ENCODE data around the gene CPHXL2. TPM values are rescaled to one million over a fixed set of nuclear protein-coding genes. Genes with fewer than 3 reads are reported as not detected.

The CPHXL2 gene
- total RNA-seq, 2 donors from 2014 or later, result not detected

DNA sequence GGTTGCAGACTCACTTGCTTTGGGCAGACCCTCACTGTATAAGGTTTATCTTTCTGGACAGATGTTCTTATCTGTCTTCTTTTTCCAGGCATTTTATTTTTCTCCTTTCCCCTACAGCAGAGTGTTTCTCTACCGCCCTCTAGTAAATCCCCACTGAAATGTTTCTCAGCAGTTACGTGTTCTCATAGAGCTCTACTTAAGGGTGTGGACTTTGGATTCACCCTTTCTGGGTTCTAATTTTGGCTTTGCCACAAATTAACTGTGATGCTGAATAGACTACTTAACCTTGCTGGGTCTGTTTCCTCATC lies 55.7 kb downstream of the CPHXL2 start:
- Histone ChIP-seq H3K4me1 (replicated peaks) (peaks cover 6% of the 10 kb centered on the region), H3K9me3 (no peaks in the 10 kb centered on the region), H3K36me3 (no peaks in the 10 kb centered on the region), H3K27ac (no peak overlapping the region), H3K27me3 (replicated peaks; ENCODE audit: insufficient read depth) (no peaks in the 10 kb centered on the region), H3K4me3 (no peak overlapping the region)
- DNase-seq (ENCODE audit: low spot score), result no peak
- WGBS, result 21% methylated on average over 2 of the region's 2 CpGs
- intact Hi-C loops (cut with DNase I), result loop anchor here (10.0 kb wide), 2 partner anchors 106 to 146 kb away; no protein-coding TSS in a partner anchor
- TF ChIP-seq, protein P1, sequence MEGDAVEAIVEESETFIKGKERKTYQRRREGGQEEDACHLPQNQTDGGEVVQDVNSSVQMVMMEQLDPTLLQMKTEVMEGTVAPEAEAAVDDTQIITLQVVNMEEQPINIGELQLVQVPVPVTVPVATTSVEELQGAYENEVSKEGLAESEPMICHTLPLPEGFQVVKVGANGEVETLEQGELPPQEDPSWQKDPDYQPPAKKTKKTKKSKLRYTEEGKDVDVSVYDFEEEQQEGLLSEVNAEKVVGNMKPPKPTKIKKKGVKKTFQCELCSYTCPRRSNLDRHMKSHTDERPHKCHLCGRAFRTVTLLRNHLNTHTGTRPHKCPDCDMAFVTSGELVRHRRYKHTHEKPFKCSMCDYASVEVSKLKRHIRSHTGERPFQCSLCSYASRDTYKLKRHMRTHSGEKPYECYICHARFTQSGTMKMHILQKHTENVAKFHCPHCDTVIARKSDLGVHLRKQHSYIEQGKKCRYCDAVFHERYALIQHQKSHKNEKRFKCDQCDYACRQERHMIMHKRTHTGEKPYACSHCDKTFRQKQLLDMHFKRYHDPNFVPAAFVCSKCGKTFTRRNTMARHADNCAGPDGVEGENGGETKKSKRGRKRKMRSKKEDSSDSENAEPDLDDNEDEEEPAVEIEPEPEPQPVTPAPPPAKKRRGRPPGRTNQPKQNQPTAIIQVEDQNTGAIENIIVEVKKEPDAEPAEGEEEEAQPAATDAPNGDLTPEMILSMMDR (IDR thresholded peaks at IDR 0.05), result peak in 1 of 4 experiments; percentile 18
- no peak for TF ChIP-seq POLR2AphosphoS5 (IDR thresholded peaks at IDR 0.05)
- no peak for TF ChIP-seq POLR2A (IDR thresholded peaks at IDR 0.05)

DNA sequence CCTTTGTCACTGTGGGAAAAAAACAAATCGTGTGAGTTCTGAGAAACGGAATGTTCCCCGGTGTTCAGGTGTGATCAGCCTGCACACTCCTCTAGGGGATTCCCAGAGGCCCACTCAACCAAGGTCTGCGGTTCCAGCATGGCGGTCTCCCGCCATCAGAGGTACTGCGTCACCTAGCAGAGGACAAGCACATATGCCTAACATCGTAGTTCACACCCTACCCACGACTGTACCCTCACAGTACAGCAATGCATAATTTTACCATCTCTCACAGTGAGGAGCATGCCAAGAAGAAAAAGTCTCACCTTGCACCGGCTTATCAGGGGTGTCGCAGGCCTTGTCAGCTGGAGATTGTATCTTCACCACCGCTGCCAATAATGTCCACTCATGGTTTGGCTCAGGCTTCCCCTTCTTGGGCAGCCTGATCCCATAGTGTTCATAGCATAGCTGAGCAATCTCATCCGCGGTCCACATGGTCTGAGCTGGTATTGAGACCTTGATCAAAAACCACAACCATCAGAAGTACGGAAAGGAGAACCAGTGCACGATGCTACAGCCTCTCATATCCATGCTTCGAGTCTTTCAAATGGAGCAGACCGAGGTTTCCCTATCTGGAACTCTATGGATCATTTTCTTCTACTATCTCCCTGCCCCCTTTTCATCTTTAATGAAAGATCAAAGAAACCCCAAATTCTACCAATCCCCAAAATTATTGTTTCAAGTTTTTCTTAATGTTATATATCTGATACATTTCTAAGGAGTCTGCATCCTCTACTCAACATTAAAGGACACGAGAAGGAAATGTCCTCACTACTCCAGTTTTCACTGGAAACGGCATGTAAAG lies 56.3 kb downstream of the CPHXL2 start:
- DNase-seq (ENCODE audit: low spot score), result no peak
- no peak overlapping the region for H3K4me3 ChIP-seq
- 89% methylated on average over 20 of the region's 20 CpGs for WGBS
- no peaks in the 10 kb centered on the region for H3K27me3 ChIP-seq (replicated peaks; ENCODE audit: insufficient read depth)
- TF ChIP-seq POLR2A (IDR thresholded peaks at IDR 0.05), result no peak
- intact Hi-C loops (cut with DNase I), result loop anchor here (10.0 kb wide), 2 partner anchors 106 to 146 kb away; no protein-coding TSS in a partner anchor
- H3K27ac ChIP-seq, result no peak overlapping the region
- peaks cover 6% of the 10 kb centered on the region for H3K4me1 ChIP-seq (replicated peaks)
- H3K36me3 ChIP-seq, result no peaks in the 10 kb centered on the region
- H3K9me3 ChIP-seq, result no peaks in the 10 kb centered on the region

DNA sequence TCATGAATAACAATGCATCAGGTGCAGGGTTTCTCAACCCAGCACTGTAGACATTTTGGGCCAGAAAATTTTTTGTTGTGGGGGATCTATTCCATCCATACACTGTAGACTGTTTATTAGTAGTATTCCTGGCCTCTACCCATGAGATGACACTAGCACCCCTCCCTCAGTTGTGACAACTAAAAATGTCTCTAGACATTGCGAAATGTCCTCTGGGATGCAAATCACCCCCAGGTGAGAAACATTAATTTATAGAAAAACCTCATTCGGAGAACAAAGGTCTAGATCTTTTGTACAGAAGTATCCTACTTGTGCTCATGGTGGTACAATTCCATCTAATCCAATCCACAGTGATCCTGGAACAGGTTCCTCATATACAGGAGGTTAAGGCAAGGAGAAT lies 58.0 kb downstream of the CPHXL2 start:
- H3K36me3 ChIP-seq, result no peaks in the 10 kb centered on the region
- no peak overlapping the region for H3K27ac ChIP-seq
- no peak overlapping the region for H3K4me3 ChIP-seq
- no peaks in the 10 kb centered on the region for H3K9me3 ChIP-seq
- no peak for DNase-seq (ENCODE audit: low spot score)
- H3K27me3 ChIP-seq (replicated peaks; ENCODE audit: insufficient read depth), result no peaks in the 10 kb centered on the region
- 95% methylated on average over 2 of the region's 2 CpGs for WGBS
- H3K4me1 ChIP-seq (replicated peaks), result peaks cover 6% of the 10 kb centered on the region
- intact Hi-C loops (cut with DNase I), result no loop called here
- TF ChIP-seq POLR2A (IDR thresholded peaks at IDR 0.05), result no peak
- TF ChIP-seq, protein P1 (IDR thresholded peaks at IDR 0.05), result no peak
- TF ChIP-seq POLR2AphosphoS5 (IDR thresholded peaks at IDR 0.05), result no peak

DNA sequence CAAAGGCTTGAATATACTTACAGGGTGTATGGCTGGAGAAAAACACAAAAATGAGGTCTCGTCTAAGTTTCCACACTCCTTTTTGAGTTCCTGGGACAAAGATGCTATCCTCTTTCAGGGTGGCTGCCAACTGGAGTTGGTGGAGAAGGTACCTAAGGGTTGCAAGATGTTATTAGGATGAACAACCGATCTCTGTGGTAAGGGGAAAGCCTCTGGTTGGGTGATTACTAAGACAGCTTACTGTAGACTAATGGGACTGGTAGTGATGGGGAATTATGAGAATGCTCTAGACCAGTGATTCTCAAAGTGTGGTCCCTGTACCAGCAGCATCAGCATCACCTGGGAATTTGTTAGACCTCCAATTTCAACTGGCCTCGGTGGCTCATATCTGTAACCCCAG lies 59.7 kb downstream of the CPHXL2 start:
- no peak overlapping the region for H3K4me3 ChIP-seq
- H3K4me1 ChIP-seq (replicated peaks), result peaks cover 4% of the 10 kb centered on the region
- peaks cover 3 to 4% of the 10 kb centered on the region in 2 donors for H3K36me3 ChIP-seq
- H3K27me3 ChIP-seq (replicated peaks; ENCODE audit: insufficient read depth), result no peaks in the 10 kb centered on the region
- WGBS, result 96% methylated on average over 3 of the region's 3 CpGs
- no peaks in the 10 kb centered on the region for H3K9me3 ChIP-seq
- intact Hi-C loops (cut with DNase I), result no loop called here
- DNase-seq (ENCODE audit: low spot score), result no peak
- TF ChIP-seq, protein P1 (IDR thresholded peaks at IDR 0.05), result no peak
- no peak for TF ChIP-seq POLR2AphosphoS5 (IDR thresholded peaks at IDR 0.05)
- TF ChIP-seq POLR2A (IDR thresholded peaks at IDR 0.05), result no peak
- H3K27ac ChIP-seq, result no peak overlapping the region

DNA sequence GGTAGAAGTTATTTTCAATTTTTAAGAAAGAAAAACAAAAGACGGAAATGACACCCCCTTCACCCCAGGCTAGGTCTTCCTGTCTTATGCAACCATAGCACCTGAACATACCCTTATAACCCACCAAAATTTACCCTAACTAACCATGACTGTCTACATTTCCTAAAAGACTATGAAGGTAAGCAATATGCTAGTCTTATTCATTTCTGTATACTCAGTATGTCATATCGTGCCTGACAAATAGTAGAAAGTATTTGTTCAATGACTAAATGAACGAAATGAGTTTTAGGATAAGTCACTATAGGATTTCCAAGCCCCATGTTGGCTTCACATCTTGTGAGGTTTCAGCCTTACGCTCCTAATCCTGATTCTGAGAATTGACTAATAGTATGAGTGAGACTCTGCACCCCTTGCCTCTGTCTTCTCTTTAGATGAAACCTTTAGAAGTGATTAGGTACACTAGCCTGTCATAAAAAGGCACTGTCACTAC lies 60.2 kb downstream of the CPHXL2 start:
- 94% methylated on average over 4 of the region's 4 CpGs for WGBS
- Histone ChIP-seq H3K27me3 (replicated peaks; ENCODE audit: insufficient read depth) (no peaks in the 10 kb centered on the region), H3K27ac (no peak overlapping the region), H3K4me3 (no peak overlapping the region), H3K4me1 (replicated peaks) (no peaks in the 10 kb centered on the region), H3K9me3 (no peaks in the 10 kb centered on the region), H3K36me3 (peaks cover 4 to 9% of the 10 kb centered on the region in 2 donors)
- DNase-seq (ENCODE audit: low spot score), result no peak
- TF ChIP-seq, protein P1 (IDR thresholded peaks at IDR 0.05), result no peak
- TF ChIP-seq POLR2AphosphoS5 (IDR thresholded peaks at IDR 0.05), result no peak
- TF ChIP-seq POLR2A (IDR thresholded peaks at IDR 0.05), result no peak
- intact Hi-C loops (cut with DNase I), result no loop called here
